ENCODE results near the gene FYB1.

DNA sequence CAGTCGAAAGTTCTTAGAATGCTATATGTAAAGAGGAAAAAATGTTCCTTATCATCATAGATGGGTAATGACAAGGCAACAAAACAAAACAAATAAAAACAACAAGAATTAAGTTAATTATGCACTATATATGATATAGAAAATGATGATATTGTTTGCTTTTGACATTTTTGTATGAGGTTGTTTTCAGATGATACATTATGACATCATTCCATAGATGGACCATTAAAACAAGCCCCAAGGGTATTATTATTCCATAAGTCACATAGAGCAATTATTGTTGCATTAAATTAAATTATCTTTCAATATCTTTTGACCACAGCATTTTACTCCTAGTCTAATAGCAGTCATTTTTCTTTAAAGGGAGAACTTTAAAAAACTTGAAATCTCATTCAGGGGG lies 88.6 kb downstream of the FYB1 start:
- TF ChIP-seq CTCF (IDR thresholded peaks at IDR 0.05) (no peak), EZH2 (IDR thresholded peaks at IDR 0.05; ENCODE audit: borderline replicate concordance, insufficient read depth, low read depth, low read length, poor library complexity, severe bottlenecking) (no peak)

Measured in B cell (primary cell).